ENCODE data around the gene CHCHD4.
A peak's percentile ranks its signal among the peaks of the same experiment; 100 is the strongest.

CHCHD4 gene

DNA sequence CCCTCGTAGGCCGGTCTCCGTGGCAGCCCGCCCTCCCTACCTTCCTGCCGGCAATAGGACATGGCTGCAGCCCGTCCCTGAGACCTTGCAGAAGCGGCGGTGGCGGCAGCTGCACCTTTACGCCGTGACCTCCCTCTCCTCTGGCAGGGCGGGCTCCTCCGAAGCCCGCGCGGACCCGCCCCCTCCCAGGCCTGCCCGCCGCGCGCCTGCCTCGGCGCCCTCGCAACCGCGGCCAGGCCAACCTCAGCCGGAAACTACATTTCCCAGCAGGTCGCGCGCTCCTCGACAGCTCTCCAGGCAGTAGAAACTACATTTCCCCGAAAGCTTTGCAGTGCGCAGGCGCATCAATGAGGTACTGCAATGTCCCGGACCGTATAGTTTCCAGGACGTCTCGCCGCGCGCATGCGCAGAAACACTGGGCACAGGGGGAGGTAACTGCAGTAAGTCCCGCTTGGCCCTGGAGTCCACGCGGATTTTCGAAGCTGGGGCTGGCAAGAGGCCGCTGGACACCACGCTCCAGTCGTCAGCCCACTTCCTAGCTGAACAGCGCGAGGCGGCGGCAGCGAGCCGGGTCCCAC lies at the start of gene CHCHD4, which contains the start of gene TMEM43:
Gene CHCHD4 (minus strand): TSS at position 256 of the 578 bp plus-strand sequence. CDS start 194 bp downstream, at position 62.
Gene TMEM43 (plus strand): TSS at position 438 of the 578 bp plus-strand sequence. CDS start 142 bp downstream, outside the sequence.
- peak; percentile 93 to 97 (median 96) for DNase-seq (ENCODE audit: low read depth in 2 of 3, low spot score in 1 of 3)

GRCh38 chr3:14172496-14172895 lies 47.8 kb upstream of the CHCHD4 start:
- DNase-seq (ENCODE audit: low read depth in 2 of 3, low spot score in 1 of 3) = no peak

DNA sequence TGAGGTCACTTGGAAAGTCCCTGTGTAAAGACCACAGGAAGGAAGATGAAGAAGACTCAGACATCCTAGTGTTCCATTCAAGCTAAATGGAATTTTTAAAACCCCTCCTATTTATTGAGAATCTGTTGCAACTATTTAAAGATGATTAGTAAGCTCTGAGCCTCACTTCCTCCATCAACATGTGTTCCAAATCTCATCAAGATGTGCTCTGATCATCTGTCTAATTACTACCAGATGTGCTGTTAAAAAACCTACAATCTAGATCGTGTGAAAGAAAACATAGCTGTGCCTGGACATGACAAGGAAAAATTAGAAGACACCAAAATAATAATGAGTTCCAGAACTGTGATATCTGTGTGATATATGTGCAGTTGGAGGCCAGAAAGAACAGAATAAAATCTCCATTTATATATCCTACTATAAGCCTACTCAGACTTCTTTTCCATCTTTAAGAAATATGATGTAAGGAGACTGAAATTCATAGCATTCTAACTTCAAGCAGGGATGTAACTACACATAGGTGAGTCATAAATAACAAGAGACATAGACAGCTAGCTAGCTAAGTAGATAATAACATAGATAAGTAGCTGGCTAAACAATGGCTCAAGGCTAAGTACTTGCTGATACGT lies 46.0 kb upstream of the CHCHD4 start:
- DNase-seq (ENCODE audit: low read depth in 2 of 3, low spot score in 1 of 3) = no peak

GRCh38 chr3:14169871-14170270 lies 45.2 kb upstream of the CHCHD4 start:
- DNase-seq (ENCODE audit: low read depth in 2 of 3, low spot score in 1 of 3) = no peak

DNA sequence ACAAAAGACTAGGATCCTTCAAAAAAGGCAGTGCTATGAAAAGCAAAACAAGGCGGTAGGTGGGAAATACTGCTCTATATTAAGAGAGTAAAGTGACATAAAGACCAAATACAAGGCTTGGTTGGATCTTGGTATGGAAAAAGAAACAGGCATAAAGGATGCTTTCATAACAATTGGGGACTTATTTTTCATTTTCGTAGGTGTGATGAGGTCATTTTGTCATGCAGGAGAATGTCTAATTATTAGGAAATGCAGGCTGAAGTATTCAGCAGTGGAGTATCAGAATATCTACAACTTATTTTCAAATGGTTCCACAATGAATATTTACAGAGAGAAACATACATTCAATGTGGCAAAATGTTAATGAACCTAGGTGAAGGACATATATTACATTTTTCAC lies 44.8 kb upstream of the CHCHD4 start:
- no peak for DNase-seq (ENCODE audit: low read depth in 2 of 3, low spot score in 1 of 3)

DNA sequence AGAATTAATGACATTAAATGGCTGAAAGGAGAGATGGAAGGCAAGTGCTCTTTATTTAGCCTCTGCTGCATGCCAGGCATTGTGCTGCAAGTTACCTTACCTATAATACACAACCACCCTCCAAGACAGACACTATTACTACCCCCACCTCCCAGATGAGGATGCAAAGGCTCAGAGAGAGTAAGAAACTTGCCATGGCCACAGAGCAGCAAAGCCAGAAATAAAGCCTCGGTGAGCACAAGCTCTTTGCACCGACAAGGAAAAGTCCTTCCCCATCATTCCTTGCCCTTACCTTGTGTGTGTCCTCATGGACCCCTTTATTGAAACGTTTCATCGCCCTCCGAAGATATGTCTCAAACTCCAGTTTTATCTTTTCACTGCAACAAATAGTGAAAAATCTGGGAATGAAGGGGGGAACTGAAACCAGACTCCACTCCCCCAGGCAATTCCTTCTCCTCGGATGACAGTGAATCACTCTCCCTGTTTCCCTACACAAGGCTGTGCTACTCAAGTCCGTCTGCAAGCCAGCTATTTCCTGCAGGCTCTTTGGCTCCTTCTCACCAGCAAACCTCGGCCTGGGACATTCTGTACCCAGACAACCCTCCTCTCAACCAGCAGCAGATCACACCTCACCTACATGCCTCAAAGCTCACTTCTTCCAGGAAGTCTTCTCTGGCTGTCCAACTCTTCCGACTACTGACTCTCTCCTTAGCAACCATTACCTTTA lies 42.4 kb upstream of the CHCHD4 start:
- no peak for DNase-seq (ENCODE audit: low read depth in 2 of 3, low spot score in 1 of 3)

GRCh38 chr3:14162178-14162577 lies 37.5 kb upstream of the CHCHD4 start:
- no peak for DNase-seq (ENCODE audit: low read depth in 2 of 3, low spot score in 1 of 3)

GRCh38 chr3:14161282-14161681 lies 36.6 kb upstream of the CHCHD4 start:
- no peak for DNase-seq (ENCODE audit: low read depth in 2 of 3, low spot score in 1 of 3)

DNA sequence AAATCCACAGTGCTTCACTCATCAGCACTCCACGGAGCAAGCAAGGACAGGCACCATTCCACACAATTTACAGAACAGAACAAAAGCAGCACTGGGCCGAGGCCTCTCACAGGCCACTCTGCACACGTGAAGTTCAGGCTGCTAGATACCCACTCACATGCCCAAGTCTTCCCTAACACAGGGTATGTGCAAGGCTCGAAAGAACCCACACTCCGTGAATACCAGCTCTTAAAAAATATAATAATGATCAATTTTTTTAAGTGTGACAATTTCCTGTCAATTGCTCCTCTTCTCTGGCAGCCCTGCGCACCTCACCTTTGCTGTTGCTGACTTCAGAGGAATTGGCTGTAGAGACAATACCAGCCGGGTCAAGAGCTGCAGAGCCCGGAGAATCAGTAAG lies 34.8 kb upstream of the CHCHD4 start:
- DNase-seq (ENCODE audit: low read depth in 2 of 3, low spot score in 1 of 3) = no peak

GRCh38 chr3:14158370-14158769 lies 33.7 kb upstream of the CHCHD4 start:
- DNase-seq (ENCODE audit: low read depth in 2 of 3, low spot score in 1 of 3) = no peak

- DNase-seq (ENCODE audit: low read depth in 2 of 3, low spot score in 1 of 3) = no peak
Measured at GRCh38 chr3:14157951-14158350, 33.3 kb upstream of the CHCHD4 start.

DNA sequence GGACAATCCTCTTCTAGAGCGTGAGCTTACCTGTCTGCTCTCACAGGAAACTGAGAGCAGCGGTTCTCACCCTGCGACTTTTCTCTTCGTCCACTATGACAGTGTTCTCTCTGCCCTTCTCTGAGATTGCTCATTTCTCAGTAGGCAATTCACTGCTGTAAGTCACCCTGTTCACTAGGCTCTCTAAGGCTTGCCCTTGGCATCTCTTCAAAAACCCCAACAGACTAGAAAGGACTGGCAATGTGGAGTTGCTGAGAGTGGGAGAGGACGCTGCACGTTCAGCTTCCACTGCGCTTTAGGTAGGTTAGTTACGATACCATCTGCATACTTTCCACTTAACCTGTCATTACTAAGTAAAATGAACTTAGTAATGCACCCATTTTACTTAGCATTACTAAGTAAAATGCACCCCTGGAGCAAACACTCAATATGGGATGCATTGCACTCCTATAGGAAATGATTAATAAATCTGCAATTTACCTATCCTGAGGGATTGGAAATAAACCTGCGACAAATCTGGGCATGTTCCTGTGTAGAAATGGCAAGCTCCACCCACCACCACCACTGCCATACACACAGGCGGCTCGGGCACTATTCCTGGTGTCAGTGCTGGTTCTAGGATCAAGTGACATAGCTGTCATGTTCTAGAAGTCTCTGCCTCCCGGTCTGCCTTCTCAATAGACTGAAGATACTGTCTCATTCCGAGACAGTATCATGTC lies 32.3 kb upstream of the CHCHD4 start:
- no peak for DNase-seq (ENCODE audit: low read depth in 2 of 3, low spot score in 1 of 3)

DNA sequence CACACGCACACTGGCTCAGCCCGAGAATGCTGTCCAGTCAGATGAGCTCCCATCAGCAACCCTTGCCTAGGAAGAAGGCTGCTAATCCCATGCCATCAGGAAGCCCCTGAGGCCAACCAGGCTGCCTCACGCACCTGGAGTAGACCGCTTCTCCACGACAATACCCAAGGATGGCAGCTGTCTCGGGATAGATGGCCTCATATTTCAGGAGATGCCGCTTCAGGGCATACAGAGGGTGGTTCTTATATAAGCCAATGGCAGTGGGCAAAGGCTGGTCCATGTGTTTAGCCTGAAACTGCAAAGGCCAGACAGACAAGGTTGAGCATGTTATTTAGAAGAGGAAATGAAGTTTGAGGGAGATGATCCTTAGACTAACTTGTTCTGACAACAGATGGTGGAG lies 31.5 kb upstream of the CHCHD4 start:
- no peak for DNase-seq (ENCODE audit: low read depth in 2 of 3, low spot score in 1 of 3)

DNA sequence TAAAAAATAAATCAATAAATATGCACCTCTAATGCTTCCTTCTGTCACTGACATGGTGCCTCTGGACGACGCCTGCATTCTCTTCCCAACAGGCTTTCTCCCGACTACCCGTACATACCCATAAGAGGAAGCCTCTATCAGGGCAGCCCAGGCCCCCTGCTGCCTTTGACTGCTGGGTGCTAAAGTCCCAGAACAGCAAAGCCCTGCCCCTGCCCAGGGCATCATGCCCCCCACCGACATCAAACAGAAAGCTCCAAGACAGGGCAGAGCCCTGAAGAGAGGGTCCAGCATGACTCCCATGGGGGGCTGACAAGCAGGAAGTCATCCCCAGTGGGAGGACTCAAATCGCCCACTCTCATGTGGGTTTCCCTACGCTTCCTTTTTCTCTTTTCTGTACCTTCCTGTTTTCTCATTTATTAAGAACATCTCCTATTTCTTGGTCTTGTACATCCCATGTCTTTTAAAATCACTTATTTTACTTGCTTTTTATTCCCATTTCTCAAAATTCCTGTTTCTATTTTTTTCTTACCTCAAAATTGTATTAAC lies 30.3 kb upstream of the CHCHD4 start:
- DNase-seq (ENCODE audit: low read depth in 2 of 3, low spot score in 1 of 3) = no peak

- DNase-seq (ENCODE audit: low read depth in 2 of 3, low spot score in 1 of 3) = no peak
Measured at GRCh38 chr3:14154276-14154675, 29.6 kb upstream of the CHCHD4 start.

- DNase-seq (ENCODE audit: low read depth in 2 of 3, low spot score in 1 of 3) = no peak
Measured at GRCh38 chr3:14153663-14154062, 29.0 kb upstream of the CHCHD4 start.

DNA sequence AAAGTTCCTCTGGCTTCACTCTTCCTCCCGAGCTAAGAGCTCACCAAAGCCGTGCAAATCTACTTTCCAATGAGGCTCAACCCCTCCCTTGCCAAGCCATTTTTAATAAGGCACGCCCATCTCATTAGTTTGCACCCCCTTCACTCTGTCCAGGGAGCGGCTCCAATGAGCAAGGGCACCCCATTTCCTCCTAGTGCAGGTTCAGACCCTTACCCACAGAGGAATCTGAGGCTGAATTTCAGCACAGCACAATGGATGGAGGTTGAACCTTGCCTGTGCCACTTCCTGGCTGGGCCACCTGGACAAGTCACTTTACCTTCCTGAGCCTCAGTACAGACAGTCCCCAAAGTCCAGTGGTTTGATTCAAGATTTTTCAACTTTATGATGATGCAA lies 28.3 kb upstream of the CHCHD4 start:
- no peak for DNase-seq (ENCODE audit: low read depth in 2 of 3, low spot score in 1 of 3)

DNA sequence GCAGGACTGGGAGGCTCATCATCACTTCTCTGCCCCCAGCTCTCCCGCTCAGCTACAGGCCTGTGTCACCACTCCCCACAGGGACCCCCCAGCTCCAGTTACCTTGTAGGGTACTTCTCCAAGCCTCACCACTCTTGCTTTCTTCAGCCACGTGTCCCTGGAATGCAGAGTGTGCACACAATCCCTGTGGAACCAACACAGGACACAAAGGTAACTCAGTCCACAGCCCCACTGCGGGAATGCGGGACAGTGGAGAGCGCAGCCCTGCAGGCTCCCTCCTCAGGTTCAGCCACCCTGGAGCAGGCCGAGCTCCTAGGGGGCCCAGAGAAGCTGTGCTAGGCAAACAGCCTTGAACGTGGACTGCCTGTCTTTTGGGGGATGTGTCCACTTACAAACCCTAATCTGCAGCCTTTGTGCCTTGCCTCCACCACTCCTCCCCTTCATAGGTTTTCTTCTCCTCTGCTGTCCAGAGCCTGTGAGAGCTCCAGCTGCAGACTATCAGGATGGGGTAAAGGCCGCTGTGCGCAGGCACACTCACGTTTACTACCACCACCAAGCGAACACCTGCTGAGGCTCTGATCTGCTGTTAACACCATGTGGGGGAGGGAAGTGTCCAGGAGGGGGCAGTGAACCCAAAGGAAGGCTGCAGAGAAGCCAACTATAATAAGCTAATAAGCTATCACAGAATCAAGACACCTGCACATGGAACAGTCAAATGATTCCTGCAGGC lies 27.7 kb upstream of the CHCHD4 start:
- DNase-seq (ENCODE audit: low read depth in 2 of 3, low spot score in 1 of 3) = no peak

DNA sequence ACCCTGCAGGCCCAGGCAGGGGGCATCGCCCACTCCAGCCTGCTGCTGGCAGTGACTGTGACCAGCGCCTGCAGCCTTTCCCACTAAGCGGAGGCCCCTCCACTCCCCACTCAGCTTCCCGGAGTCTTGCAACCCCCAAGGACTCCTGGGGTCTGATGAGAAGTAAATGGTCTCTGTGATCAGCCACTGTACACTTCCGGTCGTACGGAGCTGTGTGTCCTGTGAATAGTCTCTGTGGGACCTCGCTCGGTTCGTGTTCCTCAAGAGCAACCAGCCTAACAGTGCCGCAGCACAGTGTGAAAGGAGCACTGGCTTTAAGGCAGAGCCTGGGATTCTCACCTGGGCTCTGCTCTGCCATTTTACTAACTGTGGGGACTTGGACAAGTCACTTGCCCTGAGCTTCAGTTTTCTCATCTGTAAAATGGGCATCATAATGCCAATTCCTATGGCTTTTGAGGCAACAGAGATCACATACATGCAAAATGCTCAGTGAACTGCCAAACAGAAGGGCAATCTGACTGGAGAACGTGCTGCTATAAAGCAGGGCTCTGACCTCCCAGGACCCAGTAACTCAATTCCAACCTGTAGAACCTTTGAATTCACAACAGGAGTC lies 26.9 kb upstream of the CHCHD4 start:
- no peak for DNase-seq (ENCODE audit: low read depth in 2 of 3, low spot score in 1 of 3)

GRCh38 chr3:14150491-14151230 lies 26.0 kb upstream of the CHCHD4 start:
- no peak for DNase-seq (ENCODE audit: low read depth in 2 of 3, low spot score in 1 of 3)
